HG02571 (cell line): Measurements from ENCODE around the gene MCF2.
A peak's percentile ranks its signal among the peaks of the same experiment; 100 is the strongest.
"Not testable (repeated sequence)": the region's sequence is repeated elsewhere in the genome, so short reads cannot be mapped to it uniquely, and the experiment has no call there.

Experiments
- ATAC-seq: cut with Tn5 transposase; IDR thresholded peaks from one replicate; pipeline ENCODE4 v1.9.1; 2021; ENCODE audit warnings: mild to moderate bottlenecking, moderate library complexity; ENCODE audit not compliant: unreplicated experiment

Gene MCF2, protein sequence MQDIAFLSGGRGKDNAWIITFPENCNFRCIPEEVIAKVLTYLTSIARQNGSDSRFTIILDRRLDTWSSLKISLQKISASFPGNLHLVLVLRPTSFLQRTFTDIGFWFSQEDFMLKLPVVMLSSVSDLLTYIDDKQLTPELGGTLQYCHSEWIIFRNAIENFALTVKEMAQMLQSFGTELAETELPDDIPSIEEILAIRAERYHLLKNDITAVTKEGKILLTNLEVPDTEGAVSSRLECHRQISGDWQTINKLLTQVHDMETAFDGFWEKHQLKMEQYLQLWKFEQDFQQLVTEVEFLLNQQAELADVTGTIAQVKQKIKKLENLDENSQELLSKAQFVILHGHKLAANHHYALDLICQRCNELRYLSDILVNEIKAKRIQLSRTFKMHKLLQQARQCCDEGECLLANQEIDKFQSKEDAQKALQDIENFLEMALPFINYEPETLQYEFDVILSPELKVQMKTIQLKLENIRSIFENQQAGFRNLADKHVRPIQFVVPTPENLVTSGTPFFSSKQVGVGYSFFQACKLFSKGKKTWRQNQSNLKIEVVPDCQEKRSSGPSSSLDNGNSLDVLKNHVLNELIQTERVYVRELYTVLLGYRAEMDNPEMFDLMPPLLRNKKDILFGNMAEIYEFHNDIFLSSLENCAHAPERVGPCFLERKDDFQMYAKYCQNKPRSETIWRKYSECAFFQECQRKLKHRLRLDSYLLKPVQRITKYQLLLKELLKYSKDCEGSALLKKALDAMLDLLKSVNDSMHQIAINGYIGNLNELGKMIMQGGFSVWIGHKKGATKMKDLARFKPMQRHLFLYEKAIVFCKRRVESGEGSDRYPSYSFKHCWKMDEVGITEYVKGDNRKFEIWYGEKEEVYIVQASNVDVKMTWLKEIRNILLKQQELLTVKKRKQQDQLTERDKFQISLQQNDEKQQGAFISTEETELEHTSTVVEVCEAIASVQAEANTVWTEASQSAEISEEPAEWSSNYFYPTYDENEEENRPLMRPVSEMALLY

DNA sequence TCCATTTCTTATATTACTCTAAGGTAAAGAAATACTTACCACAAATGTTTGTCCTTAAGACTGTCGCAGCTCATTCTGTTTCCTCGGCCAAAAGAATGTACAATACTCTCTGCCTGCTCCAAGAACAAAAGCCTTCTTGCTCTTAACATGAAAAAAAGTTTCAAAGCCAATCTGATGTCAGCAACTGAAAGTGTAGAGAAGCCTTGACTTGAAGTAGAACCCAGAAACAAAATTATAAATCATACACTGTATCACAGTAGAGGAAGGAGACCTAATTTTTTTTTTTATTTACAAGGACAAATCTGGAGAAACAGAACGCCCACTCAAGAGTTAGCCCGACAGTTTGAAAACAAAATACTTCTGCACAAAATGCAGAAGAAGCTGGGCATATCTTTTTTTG lies at the start of gene MCF2:
TSS of gene MCF2 (minus strand) at position 101 of the 400 bp plus-strand sequence. CDS start 56,423 bp downstream, outside the sequence.
- no peak for ATAC-seq

GRCh38 chrX:139751053-139751452 lies 43.1 kb upstream of the MCF2 start:
- ATAC-seq = no peak

GRCh38 chrX:139750390-139750789 lies 42.4 kb upstream of the MCF2 start:
- no peak for ATAC-seq

DNA sequence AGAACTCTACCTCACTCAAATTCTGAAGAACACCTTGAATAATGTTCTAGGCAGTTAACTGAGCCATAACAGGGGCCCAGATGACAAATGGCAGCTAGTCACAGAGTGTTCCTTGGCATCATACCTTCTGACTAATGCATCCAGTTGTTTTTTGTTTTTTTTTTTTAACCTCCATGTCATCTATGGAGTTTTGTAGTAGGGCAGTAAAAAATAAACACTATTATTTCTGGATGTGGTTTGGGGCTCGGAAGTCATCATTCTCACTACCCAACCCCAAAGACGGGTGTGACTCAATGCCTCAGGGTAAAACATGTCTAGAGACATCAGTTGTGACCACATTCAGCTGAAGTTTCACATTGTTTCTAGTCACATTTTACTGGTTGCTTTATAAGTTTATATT lies 31.2 kb upstream of the MCF2 start:
- peak; percentile 61 for ATAC-seq

DNA sequence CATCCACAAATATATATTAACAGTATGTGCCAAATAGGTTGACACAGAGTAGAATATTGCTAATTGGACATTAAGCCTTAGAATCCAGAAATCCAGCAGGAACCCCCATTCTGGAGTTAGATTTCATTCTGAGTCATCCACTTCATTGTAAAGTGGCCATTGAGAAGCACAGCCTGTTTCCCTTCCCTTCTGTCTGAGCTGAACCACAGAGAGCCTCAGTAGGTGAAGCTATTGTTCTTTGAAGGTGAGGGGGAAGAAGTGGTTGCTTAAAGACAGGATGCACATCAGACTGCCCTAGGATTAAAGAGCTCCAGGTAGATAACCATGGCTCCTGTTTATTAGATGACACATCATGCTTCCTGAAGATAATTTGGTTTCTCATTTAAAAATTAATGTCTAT lies 30.6 kb upstream of the MCF2 start:
- ATAC-seq = no peak

- ATAC-seq = no peak
Measured at GRCh38 chrX:139736151-139736550, 28.2 kb upstream of the MCF2 start.

DNA sequence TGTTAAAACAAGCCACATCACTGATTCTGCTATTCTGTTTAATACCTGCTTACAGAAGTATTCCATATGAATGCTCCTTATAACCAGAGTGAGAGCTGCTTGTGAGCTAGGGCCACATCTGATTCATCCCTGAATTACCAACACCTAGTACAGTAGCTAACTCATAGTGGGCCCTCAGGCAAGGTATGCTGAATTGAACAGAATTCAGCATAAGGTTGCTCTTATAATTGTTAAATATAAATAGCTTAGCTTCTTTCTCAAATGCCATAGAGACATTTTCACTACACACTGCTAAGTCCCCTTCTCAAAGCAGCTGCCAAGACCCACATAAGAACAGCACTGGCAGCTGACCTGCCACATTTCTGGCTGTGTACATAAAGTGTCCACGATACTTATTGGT lies 27.0 kb upstream of the MCF2 start:
- ATAC-seq = no peak

GRCh38 chrX:139725720-139726119 lies 17.8 kb upstream of the MCF2 start:
- no peak for ATAC-seq

- no peak for ATAC-seq
Measured at GRCh38 chrX:139724626-139725025, 16.7 kb upstream of the MCF2 start.

DNA sequence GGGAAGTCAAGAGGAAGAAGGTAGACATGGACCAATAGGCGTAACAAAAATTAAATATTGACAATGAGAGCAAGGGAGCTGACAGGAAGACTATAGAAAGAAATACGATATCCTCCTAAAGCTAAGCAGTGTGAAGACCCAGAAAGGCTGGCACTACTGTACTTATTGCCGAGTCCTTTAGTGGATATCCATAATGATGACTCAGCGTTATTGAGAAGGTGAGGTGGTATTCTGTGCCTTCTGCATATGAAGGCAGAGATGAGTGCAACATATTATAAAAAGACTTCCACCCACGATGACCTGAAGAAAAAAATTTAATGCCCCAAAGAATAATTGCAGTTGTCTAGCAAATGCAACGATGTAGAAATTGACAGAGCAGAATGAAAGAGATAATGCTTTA lies 13.0 kb upstream of the MCF2 start:
- no peak for ATAC-seq

DNA sequence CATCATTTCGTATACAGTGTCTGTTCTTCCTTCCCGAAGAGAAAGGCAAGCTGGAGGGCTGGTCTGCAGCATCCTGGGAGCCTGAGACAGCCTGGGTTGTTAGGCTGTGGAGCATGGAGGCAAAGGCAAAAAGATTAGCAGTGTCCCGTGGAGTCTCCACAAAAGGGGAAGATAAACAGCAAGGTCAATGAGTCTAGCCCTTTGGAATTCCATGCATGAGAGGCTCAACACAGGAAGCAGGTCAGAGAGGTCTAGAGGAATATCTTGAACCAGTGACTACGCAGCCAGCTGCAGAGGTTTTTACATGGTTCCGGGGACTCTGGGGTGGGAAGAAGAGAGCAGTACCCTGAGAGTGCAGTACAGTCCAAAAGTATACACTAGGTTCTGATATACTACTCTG lies 12.2 kb upstream of the MCF2 start:
- ATAC-seq = no peak

DNA sequence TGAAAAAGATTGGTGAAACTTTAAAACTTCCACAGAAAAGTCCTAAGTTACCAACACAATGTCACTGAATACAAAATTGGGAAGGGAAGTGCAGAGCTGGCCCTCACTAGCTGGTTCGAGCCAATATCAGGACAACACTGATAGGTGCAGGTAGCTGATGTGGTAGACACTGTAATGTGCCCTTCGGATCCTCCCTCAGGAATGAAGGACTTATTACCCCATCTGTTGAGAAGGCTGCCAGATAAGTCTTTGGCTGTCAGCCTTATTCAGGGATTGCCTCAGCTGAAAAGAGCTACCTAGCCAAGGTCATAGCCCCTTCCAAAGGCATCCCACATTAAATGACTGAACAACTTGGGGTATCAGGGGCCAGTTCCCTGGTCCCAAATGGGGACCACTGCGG lies 5.3 kb downstream of the MCF2 start:
- no peak for ATAC-seq

DNA sequence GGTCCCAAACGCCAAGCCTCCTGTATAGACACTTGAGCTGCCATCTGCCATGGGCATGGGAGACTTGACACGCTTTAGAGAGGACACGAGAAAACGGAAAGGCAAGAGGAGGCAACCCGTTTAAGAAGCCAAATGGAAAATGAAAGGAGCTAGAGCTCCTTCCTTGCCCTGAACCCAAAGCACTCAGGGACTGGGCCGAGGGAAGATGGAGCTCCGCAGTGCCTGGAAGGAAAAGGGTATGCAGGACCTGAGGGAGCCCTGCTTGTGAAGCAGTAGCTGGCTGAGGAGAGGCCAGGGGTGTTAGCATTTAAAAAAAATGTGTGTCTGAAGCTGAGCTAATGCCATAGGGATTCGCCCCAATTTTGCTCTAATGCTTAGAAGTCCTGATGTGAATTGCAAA lies 15.1 kb downstream of the MCF2 start:
- no peak for ATAC-seq

DNA sequence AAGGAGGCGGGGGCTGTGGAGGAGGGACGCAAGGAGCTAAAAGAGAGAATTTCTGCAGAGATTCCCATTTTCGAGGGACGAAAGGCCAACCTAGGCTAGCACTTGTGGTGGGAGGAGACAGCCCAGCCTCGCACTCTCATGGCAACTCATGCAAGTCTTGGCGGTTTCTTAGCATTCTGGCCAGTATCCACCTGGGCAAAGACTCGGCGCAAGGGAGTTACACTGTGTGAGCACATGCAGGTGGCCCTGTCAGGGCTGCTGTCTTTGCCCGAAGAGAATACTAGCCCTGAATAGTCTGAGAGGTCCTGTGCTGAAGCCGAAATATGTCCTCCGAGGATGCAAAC lies 15.5 kb downstream of the MCF2 start:
- no peak for ATAC-seq

DNA sequence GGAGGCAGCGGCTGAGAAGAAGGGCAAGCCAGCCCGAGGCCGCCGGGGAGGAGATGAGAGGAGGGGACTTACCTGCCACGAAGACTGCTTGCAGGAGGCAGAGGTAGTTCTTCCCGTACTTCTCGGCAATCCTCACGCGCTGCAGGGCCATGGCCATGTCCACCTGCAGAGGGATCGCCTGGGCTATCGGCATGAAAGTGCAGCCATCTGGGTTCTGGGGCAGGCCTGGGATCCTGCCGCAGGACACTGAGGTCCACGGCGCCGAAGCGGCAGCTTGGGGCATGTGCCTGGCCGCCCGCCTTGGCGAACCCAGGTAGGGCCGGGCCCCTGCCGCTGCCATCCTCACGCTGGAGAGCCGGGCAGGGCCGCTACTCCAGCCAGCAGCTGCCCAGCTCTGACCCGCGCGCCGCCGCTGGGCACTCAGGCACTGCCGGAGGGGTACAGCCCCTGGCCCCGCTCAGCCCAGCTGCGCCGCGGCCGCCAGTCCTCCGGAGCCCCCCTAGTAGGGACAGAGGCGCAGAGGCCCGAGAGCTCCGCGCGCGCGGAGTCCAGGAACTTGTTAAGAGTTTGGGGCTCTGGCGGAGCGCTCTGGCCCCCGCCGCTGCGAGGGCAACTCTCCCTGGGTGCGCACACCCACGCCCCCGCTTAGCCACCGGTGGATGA lies 16.0 kb downstream of the MCF2 start:
- no peak for ATAC-seq

- no peak for ATAC-seq
Measured at GRCh38 chrX:139691493-139691842, 16.5 kb downstream of the MCF2 start.

GRCh38 chrX:139685175-139685574 lies 22.8 kb downstream of the MCF2 start:
- not testable (repeated sequence) for ATAC-seq

GRCh38 chrX:139680356-139680755 lies 27.6 kb downstream of the MCF2 start:
- no peak for ATAC-seq

- peak; percentile 88 for ATAC-seq
Measured at GRCh38 chrX:139647597-139647996, 60.4 kb downstream of the MCF2 start.

DNA sequence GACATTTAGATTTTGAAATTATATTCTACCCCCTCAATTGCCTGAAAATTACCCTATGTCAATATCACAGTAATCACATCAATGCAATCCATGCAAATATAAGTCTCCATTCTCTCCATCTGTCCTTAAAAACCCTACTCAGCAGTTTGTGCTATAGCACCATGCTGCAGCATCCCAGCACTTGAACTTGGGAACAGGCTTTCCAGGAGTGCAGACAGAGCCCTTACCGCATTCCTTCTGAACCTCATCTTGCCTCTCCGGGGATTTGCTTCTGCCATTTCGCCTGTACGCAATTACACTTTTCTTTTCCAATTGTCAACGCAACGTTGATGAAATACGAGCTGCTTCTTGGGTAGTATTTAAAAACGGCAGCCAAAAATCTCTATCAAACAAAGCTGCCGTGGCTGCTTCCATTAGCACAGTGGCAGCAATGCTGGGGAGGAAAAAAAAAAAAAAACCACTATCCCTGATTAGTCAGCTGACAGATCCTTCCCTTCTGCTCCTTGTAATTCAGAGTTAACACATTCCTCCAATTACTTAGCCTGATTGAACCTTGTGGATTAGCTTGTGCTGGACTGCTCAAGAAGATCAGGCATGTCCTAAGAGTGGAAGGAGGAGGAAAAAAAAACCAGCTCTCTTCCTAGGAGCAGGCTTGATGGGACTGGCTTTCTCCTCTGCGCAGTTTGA lies 65.6 kb downstream of the MCF2 start:
- no peak for ATAC-seq

DNA sequence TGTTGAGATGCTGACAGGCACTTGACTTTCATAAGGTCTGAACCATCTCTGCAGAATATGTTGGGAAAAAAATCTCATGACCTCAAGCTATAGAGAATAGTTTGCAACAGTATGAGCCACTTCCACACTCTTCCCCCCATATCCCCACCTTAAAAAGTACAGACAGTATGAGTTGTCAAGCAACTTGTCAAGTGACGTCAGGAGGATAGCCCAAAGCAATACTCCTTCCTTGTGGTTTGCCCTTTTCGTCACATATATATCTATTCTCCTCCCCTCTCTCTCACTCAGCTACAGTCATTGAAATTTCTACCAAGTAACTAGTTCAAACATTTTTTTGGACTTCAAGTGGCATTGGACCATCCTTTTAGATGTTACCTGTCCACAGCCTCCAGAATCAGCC lies 67.7 kb downstream of the MCF2 start:
- no peak for ATAC-seq
